Activated CD8-positive, alpha-beta memory T cell treated with anti-CD3 and anti-CD28 coated beads for 48 hours (primary cell): ENCODE results near the gene MAP6D1.
A peak's percentile ranks its signal among the peaks of the same experiment; 100 is the strongest.

Experiments
- DNase-seq, 3 experiments: peaks; one replicate each; pipeline ENCODE4 v3.0.0-alpha.2; 2020; ENCODE audit warnings: low read depth in 2 of 3, low spot score in 2 of 3

Gene MAP6D1

DNA sequence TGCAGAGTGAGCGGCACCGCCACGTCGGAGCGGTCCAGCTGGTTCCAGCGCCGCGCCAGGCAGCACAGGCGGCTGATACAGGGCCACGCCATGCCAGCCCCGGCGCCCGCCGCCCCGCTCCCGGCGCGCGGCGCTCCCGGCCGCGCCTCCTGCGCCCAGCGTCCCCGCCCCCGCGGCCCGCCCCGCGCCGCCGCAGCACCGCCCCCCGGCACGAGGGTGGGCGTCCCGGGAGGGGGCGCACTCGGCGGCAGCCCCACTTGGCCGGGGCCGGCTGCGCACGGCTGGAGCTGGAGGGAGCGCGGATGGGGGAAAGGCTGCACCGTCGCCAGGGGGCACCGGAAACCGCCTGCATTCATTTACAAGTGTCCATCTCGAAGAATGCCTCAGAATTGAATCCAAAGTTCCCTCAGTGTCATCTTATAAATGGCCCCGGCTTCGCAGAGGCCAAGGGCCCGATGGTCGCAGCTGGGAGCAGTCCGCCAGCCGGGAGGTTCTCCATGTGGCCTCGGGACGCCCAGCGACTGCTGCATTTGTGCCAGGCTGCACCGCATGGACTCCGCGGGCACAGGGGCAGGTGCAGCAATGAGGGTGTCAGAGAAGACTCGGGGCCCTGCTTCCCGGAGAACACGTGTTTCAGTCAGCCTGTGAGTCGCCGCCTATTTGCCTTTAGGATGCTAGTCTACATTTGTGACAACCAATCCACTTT lies at the start of gene MAP6D1:
MAP6D1 (minus strand) TSS at position 122 of the 706 bp plus-strand sequence; CDS start at position 92, 30 bp downstream.
- peak in 2 of 3 experiments; percentile 32 to 34 for DNase-seq

DNA sequence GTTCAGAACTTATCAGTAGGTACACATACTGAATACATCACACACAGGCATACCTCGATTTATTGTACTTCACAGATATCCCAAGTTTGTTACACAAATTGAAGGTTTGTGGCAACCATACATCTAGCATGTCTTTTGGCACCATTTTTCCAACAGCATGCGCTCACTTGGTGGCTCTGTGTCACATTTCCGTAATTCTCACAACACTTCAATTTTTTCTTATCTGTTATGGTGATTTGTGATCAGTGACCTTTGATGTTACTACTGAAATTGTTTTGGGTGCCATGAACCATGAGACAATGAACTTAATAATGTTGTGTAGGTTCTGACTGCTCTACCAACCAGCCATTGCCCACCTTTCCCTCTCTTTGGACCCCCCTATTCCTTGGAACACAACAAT lies 48.5 kb upstream of the MAP6D1 start:
- DNase-seq, result no peak

GRCh38 chr3:183871541-183871940 lies 46.2 kb upstream of the MAP6D1 start:
- no peak for DNase-seq

DNA sequence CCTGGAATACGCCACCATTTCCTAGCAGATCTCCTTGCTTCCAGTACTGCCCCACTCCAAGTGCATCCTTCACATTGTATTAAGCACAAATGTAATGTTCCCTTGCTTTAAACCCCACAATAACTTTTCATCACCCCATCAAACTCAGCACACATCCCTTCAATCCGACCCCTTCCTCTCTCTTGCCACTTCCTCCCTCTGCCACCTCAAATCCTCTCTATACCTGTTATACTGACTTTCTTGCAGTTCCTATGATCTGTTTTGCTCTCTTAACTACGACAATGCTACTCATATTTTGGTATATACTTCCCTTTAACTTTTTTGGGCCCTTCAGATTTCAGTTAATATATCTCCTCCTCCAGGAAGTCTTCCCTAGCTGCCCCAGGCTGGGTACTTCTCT lies 45.2 kb upstream of the MAP6D1 start:
- no peak for DNase-seq

DNA sequence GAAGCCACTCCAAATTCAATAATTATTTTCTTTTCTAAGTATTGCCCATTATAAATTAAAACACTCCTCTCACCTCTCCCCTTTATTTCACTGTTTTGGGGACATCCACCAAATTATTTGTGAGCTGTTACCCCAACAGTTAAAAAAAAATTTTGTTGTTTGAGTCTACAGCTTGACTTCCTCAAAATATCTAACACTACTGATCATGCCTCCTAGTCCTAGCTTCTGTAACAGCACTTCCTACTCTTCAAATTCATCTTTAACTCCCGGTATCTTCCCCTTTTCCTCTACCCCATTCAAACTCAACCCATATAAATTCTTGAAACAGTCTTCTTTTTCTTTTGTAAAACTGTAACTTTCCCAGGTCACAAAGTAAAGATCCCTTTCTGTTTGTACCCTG lies 43.4 kb upstream of the MAP6D1 start:
- DNase-seq, result no peak

GRCh38 chr3:183862610-183863009 lies 37.2 kb upstream of the MAP6D1 start:
- no peak for DNase-seq

- no peak for DNase-seq
These were observed 32.5 kb upstream of the MAP6D1 start for GRCh38 chr3:183857863-183858262.

DNA sequence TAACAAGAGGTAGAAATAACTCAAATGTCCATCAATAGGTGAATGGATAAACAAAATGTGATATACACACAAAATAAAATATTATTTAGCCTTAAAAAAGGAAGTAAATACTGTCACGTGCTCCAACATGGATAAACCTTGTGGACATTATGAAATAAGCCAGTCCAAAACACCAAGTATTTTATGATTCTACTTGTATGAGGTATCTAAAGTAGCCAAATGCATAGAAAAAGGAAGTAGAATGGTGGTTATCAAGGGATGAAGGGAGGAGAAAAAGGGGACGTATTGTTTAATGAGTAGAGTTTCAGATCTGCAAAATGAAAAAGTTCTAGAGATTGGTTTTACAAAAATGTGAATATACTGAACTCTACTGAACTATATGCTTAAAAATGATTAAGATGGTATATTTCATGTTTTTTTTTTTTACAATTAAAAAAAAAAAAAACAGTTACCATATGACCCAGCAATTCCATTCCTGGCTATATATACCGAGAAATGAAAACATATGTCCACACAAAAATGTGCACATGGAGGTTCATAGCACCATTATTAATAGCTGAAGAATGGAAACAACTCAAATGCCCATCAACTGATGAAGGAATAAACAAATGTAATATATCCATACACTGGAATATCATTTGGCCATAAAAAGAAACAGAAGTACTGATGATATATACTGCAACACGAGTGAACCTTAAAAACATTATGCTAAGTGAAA lies 29.1 kb upstream of the MAP6D1 start:
- no peak for DNase-seq

GRCh38 chr3:183845608-183846288 lies 20.4 kb upstream of the MAP6D1 start:
- DNase-seq, result no peak

- DNase-seq, result no peak
These were observed 19.7 kb upstream of the MAP6D1 start for GRCh38 chr3:183845090-183845489.

- no peak for DNase-seq
These were observed 19.2 kb upstream of the MAP6D1 start for GRCh38 chr3:183844606-183845005.

GRCh38 chr3:183839751-183840150 lies 14.4 kb upstream of the MAP6D1 start:
- no peak for DNase-seq

GRCh38 chr3:183837894-183838293 lies 12.5 kb upstream of the MAP6D1 start:
- no peak for DNase-seq

DNA sequence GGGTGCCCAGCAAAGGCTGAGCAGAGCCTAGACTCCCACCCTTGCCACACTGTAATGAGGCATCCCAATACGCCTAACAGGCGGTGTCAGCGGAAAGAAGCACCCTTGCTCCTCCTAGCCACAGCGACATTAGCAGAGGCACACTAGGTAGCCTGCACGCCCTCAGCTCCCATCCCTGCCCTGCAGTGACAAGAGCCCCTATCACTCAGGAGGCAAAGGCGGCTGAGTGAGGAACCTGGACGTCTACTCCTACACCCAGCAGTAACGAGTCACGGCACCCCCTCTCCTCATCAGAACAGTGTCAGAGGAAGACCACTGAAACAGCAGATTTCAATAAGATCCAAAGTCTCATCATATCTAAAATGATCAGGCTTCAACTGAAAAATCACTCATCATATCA lies 12.0 kb upstream of the MAP6D1 start:
- no peak for DNase-seq

GRCh38 chr3:183833516-183833915 lies 8.1 kb upstream of the MAP6D1 start:
- no peak for DNase-seq

DNA sequence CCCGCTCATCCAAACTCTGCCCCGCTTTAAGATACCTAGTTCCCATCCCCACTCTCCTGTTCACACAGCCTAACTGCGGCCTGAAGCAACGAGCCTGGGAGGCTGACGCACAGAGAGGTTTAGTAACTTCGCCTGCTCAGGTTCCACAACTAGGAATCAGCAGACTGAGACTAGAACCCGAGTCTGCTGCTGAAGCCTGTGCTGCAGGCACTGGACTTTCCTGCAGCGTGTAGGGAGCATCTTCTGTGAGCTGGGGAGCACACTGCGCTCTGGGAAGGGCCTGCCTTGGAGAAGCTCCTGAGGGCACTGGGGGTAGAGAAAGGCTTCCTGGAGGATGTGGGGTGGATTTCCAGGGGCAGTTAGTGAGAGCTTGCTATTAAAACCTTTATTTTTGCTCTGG lies 4.8 kb upstream of the MAP6D1 start:
- DNase-seq, result no peak

DNA sequence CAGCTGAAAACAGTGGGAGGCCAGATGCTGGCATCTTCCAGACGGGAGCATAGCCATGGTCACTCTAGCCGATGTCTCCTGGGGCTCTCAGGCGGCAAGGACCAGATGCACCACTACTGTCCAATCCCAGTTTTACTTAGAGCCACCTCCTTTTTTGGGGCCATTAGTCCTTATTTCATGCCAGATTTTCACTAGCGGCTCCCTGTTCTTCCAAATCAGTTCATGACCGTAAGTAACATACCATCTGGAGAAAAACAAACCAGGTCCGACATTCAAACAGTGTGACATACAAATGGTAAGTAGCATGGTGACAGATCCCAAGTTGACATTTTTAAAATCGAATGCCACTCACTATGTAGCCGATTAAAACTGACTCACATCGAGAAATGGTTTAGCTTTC lies 4.1 kb upstream of the MAP6D1 start:
- DNase-seq, result no peak

GRCh38 chr3:183828538-183828870 lies 3.1 kb upstream of the MAP6D1 start:
- DNase-seq, result no peak

GRCh38 chr3:183827809-183828537 lies 2.6 kb upstream of the MAP6D1 start:
- no peak for DNase-seq

GRCh38 chr3:183826448-183827250 lies 1.3 kb upstream of the MAP6D1 start:
- no peak for DNase-seq
